ENCODE measurements around the gene IFNA17. TPM values are rescaled to one million over a fixed set of nuclear protein-coding genes. Genes with fewer than 3 reads are reported as not detected.
A peak's percentile ranks its signal among the peaks of the same experiment; 100 is the strongest.
"Not testable (repeated sequence)": the region's sequence is repeated elsewhere in the genome, so short reads cannot be mapped to it uniquely, and the experiment has no call there.

Gene IFNA17
- total and polyA plus RNA-seq, 2 donors (not counting 3 experiments of a cell fraction or from before 2014, with no cell fraction given), result not detected

DNA sequence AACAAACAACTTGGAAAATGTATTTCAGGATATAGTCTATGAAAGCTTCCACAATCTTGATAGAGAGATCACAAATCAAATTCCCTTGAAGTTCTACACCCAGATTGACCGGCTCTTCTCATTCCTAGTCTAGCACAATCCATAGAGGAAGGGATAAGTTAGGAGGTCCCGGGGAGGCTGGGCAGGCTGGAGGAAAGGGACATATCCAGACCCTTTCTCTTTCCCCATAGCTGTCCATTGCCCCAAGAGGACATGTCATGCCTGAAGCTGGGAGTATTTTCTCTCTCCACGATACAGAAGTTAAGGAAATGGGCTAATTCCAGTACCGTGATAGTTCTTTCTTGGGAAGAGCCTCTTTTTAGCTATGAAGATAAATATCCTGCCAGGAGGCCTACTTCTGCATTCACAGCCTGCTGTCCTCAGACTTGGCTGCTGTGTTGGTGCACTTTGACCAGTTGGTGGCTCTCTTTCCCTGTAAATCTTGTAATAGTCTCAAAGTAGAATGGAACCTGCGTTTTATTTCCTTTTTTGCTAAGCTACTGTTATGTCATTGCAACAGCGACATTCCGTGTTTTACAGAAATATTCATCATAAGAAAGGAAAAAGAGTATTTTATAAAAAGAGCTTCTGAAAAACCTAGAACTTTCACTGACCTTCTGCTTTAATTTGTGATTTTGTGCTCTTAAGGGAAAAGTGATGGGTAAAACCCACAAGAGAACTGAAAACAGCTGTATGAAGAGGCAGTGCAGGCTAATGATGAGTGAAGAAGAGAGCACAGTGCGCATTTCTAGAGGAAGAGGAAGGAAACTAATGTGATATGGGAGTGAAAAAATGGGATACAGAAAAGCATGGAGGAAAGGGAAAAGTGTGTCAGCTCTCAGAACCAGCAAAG, 7.7 kb upstream of the IFNA17 start:
- H3K27me3 ChIP-seq (ENCODE audit: control insufficient read depth in 2 of 2, insufficient read depth in 2 of 2, low read length in 2 of 2); H3K79me2 ChIP-seq (ENCODE audit: control insufficient read depth, insufficient read depth, low read length); H3K27ac ChIP-seq (ENCODE audit: insufficient read depth, low read depth, low read length); H3K36me3 ChIP-seq (ENCODE audit: control insufficient read depth in 2 of 2, extremely low read depth in 1 of 2, insufficient read depth in 2 of 2, low read length in 2 of 2); BruUV-seq (replicated peaks); H3K9ac ChIP-seq (replicated peaks; ENCODE audit: extremely low read depth, insufficient read depth, low read length); H3K4me3 ChIP-seq (replicated peaks in 1 of 3; ENCODE audit: insufficient read depth in 1 of 3, low read depth in 1 of 3, low read length in 3 of 3); POLR2A ChIA-PET; H3K4me2 ChIP-seq (ENCODE audit: insufficient read depth, low read length); dilution Hi-C loops (cut with MboI; ENCODE audit: extremely low pct_ligation_motif_present, low sequenced_read_pairs); H4K20me1 ChIP-seq (replicated peaks; ENCODE audit: control insufficient read depth, extremely low read depth, insufficient read depth, low read length); H2AFZ ChIP-seq (ENCODE audit: low read depth, low read length); H3K4me1 ChIP-seq (ENCODE audit: control insufficient read depth, extremely low read depth, insufficient read depth, low read length); H3K9me3 ChIP-seq (replicated peaks; ENCODE audit: control insufficient read depth, insufficient read depth, low read length); H3K9me1 ChIP-seq (replicated peaks; ENCODE audit: control insufficient read depth, extremely low read depth, insufficient read depth, low read length): not testable (repeated sequence)
- TF ChIP-seq, protein P1, sequence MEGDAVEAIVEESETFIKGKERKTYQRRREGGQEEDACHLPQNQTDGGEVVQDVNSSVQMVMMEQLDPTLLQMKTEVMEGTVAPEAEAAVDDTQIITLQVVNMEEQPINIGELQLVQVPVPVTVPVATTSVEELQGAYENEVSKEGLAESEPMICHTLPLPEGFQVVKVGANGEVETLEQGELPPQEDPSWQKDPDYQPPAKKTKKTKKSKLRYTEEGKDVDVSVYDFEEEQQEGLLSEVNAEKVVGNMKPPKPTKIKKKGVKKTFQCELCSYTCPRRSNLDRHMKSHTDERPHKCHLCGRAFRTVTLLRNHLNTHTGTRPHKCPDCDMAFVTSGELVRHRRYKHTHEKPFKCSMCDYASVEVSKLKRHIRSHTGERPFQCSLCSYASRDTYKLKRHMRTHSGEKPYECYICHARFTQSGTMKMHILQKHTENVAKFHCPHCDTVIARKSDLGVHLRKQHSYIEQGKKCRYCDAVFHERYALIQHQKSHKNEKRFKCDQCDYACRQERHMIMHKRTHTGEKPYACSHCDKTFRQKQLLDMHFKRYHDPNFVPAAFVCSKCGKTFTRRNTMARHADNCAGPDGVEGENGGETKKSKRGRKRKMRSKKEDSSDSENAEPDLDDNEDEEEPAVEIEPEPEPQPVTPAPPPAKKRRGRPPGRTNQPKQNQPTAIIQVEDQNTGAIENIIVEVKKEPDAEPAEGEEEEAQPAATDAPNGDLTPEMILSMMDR (IDR thresholded peaks at IDR 0.05; ENCODE audit: extremely low read depth in 1 of 2, insufficient read depth in 1 of 2, low read depth in 1 of 2, low read length in 2 of 2), result peak; percentile 38 to 48
- intact Hi-C loops (cut with micrococcal nuclease), result loop anchor here (1.0 to 5.0 kb wide), 3 partner anchors 161 to 554 kb away; no protein-coding TSS in a partner anchor
- FAIRE-seq (peak; percentile 87), DNase-seq (ENCODE audit: low read depth, low spot score) (peak; percentile 52)
- CTCF ChIA-PET, result interaction anchor here (0.6 to 3.5 kb wide), 44 partner anchors 9 to 1217 kb away, joined by 3 to 63 read pairs (median 4); no protein-coding TSS in a partner anchor

DNA sequence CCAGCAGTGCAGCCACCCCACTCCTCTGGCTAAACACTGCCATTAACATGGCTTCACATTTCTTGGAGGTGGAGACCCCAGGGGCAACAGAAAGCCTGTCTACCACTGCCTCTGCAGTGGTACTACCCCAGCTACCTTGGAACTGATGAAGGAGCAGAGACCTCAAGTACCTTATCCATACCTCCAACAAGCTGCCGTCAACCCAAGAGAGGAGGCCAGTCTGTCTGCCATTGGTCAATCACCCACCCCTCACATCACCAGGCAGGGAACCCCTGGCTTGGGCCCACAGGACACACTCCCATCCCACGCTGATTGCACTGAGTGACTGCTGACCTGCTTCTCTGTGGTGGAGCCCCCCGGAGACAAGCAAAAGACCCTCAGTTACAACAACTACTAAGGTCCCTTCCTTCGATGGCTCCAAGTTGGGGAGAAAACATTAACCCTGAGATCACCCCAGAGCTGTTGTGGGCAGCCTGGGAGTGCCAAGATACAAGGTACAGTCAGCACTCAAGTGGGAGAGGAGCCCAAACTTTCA, 6.2 kb upstream of the IFNA17 start:
- POLR2A ChIA-PET, result no interaction called here
- no TSS peak for BruUV-seq (replicated peaks)
- Histone ChIP-seq H3K36me3 (ENCODE audit: control insufficient read depth in 2 of 2, extremely low read depth in 1 of 2, insufficient read depth in 2 of 2, low read length in 2 of 2) (no peaks in the 10 kb centered on the region), H3K27ac (ENCODE audit: insufficient read depth, low read depth, low read length) (no peak overlapping the region), H3K9ac (replicated peaks; ENCODE audit: extremely low read depth, insufficient read depth, low read length) (no peak overlapping the region), H3K4me3 (replicated peaks in 1 of 3; ENCODE audit: insufficient read depth in 1 of 3, low read depth in 1 of 3, low read length in 3 of 3) (no peak overlapping the region), H3K4me1 (ENCODE audit: control insufficient read depth, extremely low read depth, insufficient read depth, low read length) (no peaks in the 10 kb centered on the region), H4K20me1 (replicated peaks; ENCODE audit: control insufficient read depth, extremely low read depth, insufficient read depth, low read length) (no peaks in the 10 kb centered on the region), H2AFZ (ENCODE audit: low read depth, low read length) (no peak overlapping the region), H3K4me2 (ENCODE audit: insufficient read depth, low read length) (no peak overlapping the region), H3K27me3 (ENCODE audit: control insufficient read depth in 2 of 2, insufficient read depth in 2 of 2, low read length in 2 of 2) (peaks cover 2 to 4% of the 10 kb centered on the region in 2 experiments), H3K9me1 (replicated peaks; ENCODE audit: control insufficient read depth, extremely low read depth, insufficient read depth, low read length) (no peaks in the 10 kb centered on the region), H3K79me2 (ENCODE audit: control insufficient read depth, insufficient read depth, low read length) (no peaks in the 10 kb centered on the region), H3K9me3 (replicated peaks; ENCODE audit: control insufficient read depth, insufficient read depth, low read length) (no peaks in the 10 kb centered on the region)
- intact Hi-C loops (cut with micrococcal nuclease), result no loop called here
- FAIRE-seq (no peak), DNase-seq (ENCODE audit: low read depth, low spot score) (no peak)
- dilution Hi-C loops (cut with MboI; ENCODE audit: extremely low pct_ligation_motif_present, low sequenced_read_pairs), result no loop called here
- CTCF ChIA-PET, result interaction anchor here (0.9 to 3.5 kb wide), 3 partner anchors 18 to 161 kb away, joined by 3 to 63 read pairs (median 39); no protein-coding TSS in a partner anchor
- TF ChIP-seq FOS (IDR thresholded peaks at IDR 0.05; ENCODE audit: borderline replicate concordance, insufficient read depth, low read length) (no peak), EZH2 (IDR thresholded peaks at IDR 0.05; ENCODE audit: borderline replicate concordance, low read depth, low read length, severe bottlenecking) (no peak), MYC (IDR thresholded peaks at IDR 0.05; ENCODE audit: low read depth, low read length) (no peak), GATA2 (IDR thresholded peaks at IDR 0.05; ENCODE audit: insufficient read depth, insufficient read length, low read depth, low read length) (no peak), JUN (IDR thresholded peaks at IDR 0.05; ENCODE audit: borderline replicate concordance, insufficient read depth, insufficient read length, low read depth) (no peak), POLR2A (IDR thresholded peaks at IDR 0.05; ENCODE audit: low read depth, low read length) (no peak), POLR2AphosphoS5 (IDR thresholded peaks at IDR 0.05; ENCODE audit: insufficient read depth, low read depth, low read length) (no peak)
- TF ChIP-seq, protein P2, sequence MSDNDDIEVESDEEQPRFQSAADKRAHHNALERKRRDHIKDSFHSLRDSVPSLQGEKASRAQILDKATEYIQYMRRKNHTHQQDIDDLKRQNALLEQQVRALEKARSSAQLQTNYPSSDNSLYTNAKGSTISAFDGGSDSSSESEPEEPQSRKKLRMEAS (IDR thresholded peaks at IDR 0.05; ENCODE audit: insufficient read depth, insufficient read length), result no peak
- TF ChIP-seq, protein P1 (IDR thresholded peaks at IDR 0.05; ENCODE audit: extremely low read depth in 1 of 2, insufficient read depth in 1 of 2, low read depth in 1 of 2, low read length in 2 of 2), result no peak
